Aorta (tissue), 5 donors: ENCODE measurements around the gene TMED5. TPM values are rescaled to one million over a fixed set of nuclear protein-coding genes. Genes with fewer than 3 reads are reported as not detected.

ENCODE experiments used
- ATAC-seq: fragments of 200-7000 bp; cut with Tn5 transposase; one replicate; pipeline ENCODE4 v1.9.1; 2022; ENCODE audit warnings: moderate library complexity; ENCODE audit not compliant: low FRiP score
- DNase-seq, 2 donors: peaks; one replicate each; pipeline ENCODE4 v3.0.0-alpha.2; 2020
- H3K27ac ChIP-seq, 2 donors: one replicate each; pipeline ENCODE4 v1.5.1; 2013; ENCODE audit warnings: low read length in 2 of 2, mild to moderate bottlenecking in 2 of 2, moderate library complexity in 2 of 2, control low read depth in 1 of 2, inconsistent platforms in 1 of 2, low read depth in 1 of 2
- H3K27me3 ChIP-seq, 2 donors: one replicate each; pipeline ENCODE4 v1.6.1; 2013; ENCODE audit warnings: control low read depth in 1 of 2, low read length in 1 of 2, mild to moderate bottlenecking in 1 of 2, moderate library complexity in 1 of 2; ENCODE audit not compliant: insufficient read depth in 2 of 2, control insufficient read depth in 1 of 2
- H3K36me3 ChIP-seq, 2 donors: one replicate each; pipeline ENCODE4 v1.6.1; 2013; ENCODE audit warnings: control low read depth in 1 of 2, low read length in 1 of 2, mild to moderate bottlenecking in 1 of 2; ENCODE audit not compliant: insufficient read depth in 2 of 2, control insufficient read depth in 1 of 2
- H3K4me1 ChIP-seq, 2 donors: one replicate each; pipeline ENCODE4 v1.6.1; 2013; ENCODE audit warnings: low read length in 2 of 2, control low read depth in 1 of 2, mild to moderate bottlenecking in 1 of 2, moderate library complexity in 1 of 2; ENCODE audit not compliant: insufficient read depth in 2 of 2, control insufficient read depth in 1 of 2
- H3K4me3 ChIP-seq, 2 donors: one replicate each; pipeline ENCODE4 v1.5.1; 2013; ENCODE audit warnings: low read length in 2 of 2, control low read depth in 1 of 2, mild to moderate bottlenecking in 1 of 2
- H3K9me3 ChIP-seq: one replicate; pipeline ENCODE4 v1.6.1; 2013; ENCODE audit warnings: mild to moderate bottlenecking, low read length; ENCODE audit not compliant: control insufficient read depth
- WGBS, 2 donors: extraction: QIAGEN DNeasy Blood & Tissue Kit; methylation state at CpG; one replicate each; pipeline ENCODE4 v1.1.7; 2013; 5-methylcytosine and 5-hydroxymethylcytosine counted together
- intact Hi-C, 2 donors: fragments of 100-400 bp; cut with DNase I; formaldehyde crosslinking; loops; one replicate each; pipeline versions ENCODE4 v1.14.2 to v1.15.0; 2022
- polyA plus RNA-seq, 2 donors: library from polyadenylated mRNA; stranded (reverse); fragments of 200-250 nt; gene quantifications; one replicate each; pipeline ENCODE4 v1.2.3, GENCODE V29; 2013
- total RNA-seq, 2 donors: library from RNA; stranded (reverse); fragmentation: NEBNext Ultra II Directional; extraction: Animal tissue kit (Norgen Biotek cat#: 25700); gene quantifications; one replicate each; pipeline ENCODE4 v1.2.1, GENCODE V29; 2021
- donor health status: healthy with polysubstance abuse.
- donor health status: Bipolar disorder and iron deficiency.
- donor health status: DM: no; HTN: no; CAD: no.
- donor health status: DM: no; HTN: no; CAD: no.
- donor health status: DM: yes; HTN: yes; CAD: no.

Gene TMED5
- total and polyA plus RNA-seq, 4 donors, result 17.4 to 49.7 (median 36.2) TPM

DNA sequence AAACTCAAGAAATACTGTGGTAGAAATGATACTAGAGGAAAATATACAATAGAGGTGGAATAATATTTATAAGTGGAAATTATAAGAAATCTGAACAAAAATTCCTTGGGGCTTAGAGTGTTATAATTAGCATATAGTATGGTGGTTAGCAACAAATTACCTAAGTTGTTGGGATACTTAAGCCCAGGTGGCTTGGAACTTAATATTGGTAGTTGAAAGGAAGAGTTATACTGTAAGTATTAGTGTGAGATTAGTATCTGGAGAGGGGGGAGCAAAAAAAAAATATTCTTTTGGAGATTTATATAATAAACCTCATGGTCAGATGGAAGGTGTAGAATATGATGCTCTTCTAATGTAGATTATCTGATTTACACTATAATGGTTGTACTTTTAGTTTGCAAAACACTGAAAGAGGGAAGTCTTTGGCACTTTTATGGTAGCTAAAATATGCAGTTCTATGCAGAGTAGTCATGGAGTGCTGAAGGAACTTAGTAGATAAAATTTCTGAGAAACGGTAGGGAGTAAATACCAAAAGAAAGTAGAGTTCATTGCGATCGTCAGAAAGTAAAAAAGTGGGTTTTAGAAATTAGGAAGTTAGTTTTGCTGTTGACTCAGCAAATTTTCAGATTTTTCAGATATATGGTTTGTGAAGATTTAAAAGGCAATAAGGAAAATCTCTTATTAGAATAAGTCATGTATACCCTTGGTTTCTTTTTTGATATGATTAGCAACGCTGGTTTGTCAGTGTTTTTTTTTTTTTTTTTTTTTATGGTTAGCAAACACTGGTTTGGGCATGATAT, 55.5 kb downstream of the TMED5 start:
- Histone ChIP-seq H3K27ac (no peak overlapping the region), H3K36me3 (no peaks in the 10 kb centered on the region), H3K27me3 (no peaks in the 10 kb centered on the region), H3K4me1 (no peaks in the 10 kb centered on the region), H3K4me3 (no peak overlapping the region), H3K9me3 (no peaks in the 10 kb centered on the region)
- ATAC-seq (no peak), DNase-seq (no peak)
- WGBS, 2 donors, result 70 to 76% methylated on average over 4 of the region's 4 CpGs
- intact Hi-C loops, result no loop called here

DNA sequence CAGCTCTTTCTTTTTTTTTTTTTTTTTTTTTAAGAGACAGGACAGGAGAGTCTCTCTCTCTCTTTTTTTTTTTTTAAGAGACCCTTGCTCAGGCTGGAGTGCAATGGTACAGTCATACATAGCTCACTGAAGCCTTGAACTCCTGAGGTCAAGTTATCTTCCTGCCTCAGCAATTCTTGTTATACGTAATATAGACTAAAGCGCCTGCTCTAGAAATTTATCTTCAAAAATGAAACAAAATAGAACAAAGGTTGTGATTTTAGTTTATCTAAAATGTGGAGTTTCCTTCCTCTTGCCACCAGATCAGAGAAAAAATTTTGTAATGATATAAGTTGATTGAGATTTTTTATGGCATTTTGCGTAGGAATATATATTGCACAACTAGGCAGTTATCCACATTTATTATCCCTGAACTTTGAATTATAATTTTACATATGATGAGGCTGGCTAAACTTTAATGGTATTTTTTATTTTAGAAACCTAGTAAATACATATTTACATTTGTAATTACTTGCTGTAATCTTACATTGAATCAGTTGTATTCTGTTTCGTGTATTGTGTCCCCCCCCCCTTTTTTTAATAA, 56.9 kb downstream of the TMED5 start:
- Histone ChIP-seq H3K4me1 (no peaks in the 10 kb centered on the region), H3K27me3 (no peaks in the 10 kb centered on the region), H3K27ac (no peak overlapping the region), H3K36me3 (no peaks in the 10 kb centered on the region), H3K9me3 (no peaks in the 10 kb centered on the region), H3K4me3 (no peak overlapping the region)
- no peak for DNase-seq
- WGBS, 2 donors, result 96 to 98% methylated on average over 4 of the region's 4 CpGs
- intact Hi-C loops, result no loop called here
- ATAC-seq, result no peak

DNA sequence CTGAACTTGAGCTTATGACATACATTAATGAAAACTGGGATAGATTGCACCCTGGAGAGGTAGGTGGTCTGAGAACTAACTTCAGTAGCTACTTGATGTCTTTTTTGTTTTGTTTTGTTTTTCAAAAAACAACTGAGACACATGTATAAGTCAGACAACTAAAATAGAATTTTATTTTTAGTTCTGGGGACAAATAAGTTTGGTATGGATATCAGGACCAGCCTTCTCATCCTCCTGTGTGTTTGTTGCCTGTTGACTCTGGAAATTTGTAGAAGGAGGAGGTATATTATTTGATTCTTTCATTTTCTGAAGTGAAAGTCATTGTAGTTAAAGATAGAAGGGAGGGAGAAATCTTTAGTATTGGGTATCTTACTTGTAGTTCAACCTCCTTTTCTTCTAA, 59.6 kb downstream of the TMED5 start:
- intact Hi-C loops, result no loop called here
- Histone ChIP-seq H3K4me3 (no peak overlapping the region), H3K27me3 (no peaks in the 10 kb centered on the region), H3K27ac (no peak overlapping the region), H3K4me1 (peaks cover 0 to 2% of the 10 kb centered on the region in 2 donors), H3K9me3 (no peaks in the 10 kb centered on the region), H3K36me3 (peaks cover 0 to 3% of the 10 kb centered on the region in 2 donors)
- ATAC-seq, result no peak
- DNase-seq, result no peak

DNA sequence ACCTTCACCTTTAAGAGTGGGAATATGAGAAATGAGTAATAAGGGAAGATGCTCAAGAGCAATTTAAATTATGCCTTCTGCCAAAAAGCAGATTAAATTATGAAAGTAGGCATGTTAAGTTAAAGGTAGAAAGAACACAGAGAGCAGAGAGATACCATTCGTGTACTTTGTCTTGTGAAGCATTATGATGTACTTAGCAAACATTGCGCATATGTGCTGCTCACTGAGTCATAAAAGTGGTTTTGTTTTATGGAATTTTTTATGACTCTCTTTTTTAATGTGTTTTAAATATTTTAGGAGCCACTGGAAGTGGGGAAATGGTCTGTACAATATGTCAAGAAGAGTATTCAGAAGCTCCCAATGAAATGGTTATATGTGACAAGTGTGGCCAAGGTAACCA, 65.8 kb downstream of the TMED5 start:
- WGBS, 2 donors, result 95 to 99% methylated on average over 2 of the region's 2 CpGs
- Histone ChIP-seq H3K36me3 (peaks cover 0 to 3% of the 10 kb centered on the region in 2 donors), H3K9me3 (no peaks in the 10 kb centered on the region), H3K4me1 (peaks cover 0 to 2% of the 10 kb centered on the region in 2 donors), H3K27me3 (no peaks in the 10 kb centered on the region), H3K27ac (no peak overlapping the region), H3K4me3 (no peak overlapping the region)
- intact Hi-C loops, result no loop called here
- DNase-seq, result no peak
- ATAC-seq, result no peak

DNA sequence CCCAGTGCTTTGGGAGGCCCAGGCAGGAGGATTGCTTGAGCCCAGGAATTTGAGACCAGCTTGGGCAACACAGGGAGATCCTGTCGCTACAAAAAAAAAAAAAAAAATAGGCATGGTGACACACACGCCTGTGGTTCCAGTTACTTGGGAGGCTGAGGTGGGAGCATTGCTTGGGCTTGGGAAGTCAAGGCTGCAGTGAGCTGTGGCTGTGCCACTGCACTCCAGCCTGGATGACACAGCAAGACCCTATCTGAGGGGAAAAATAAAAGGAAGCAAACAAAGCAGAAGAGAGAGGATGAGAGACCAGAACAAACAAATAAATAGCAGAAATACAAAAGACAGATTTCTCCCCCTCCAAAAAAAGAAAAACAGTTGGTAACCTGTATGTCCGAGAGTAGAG, 67.1 kb downstream of the TMED5 start:
- H3K27me3 ChIP-seq, result no peaks in the 10 kb centered on the region
- H3K27ac ChIP-seq, result no peak overlapping the region
- no peak overlapping the region for H3K4me3 ChIP-seq
- DNase-seq (no peak), ATAC-seq (no peak)
- intact Hi-C loops, result no loop called here
- peaks cover 0 to 3% of the 10 kb centered on the region in 2 donors for H3K36me3 ChIP-seq
- H3K4me1 ChIP-seq, result peaks cover 0 to 3% of the 10 kb centered on the region in 2 donors
- no peaks in the 10 kb centered on the region for H3K9me3 ChIP-seq
- WGBS, 2 donors, result 89 to 92% methylated on average over 3 of the region's 3 CpGs

DNA sequence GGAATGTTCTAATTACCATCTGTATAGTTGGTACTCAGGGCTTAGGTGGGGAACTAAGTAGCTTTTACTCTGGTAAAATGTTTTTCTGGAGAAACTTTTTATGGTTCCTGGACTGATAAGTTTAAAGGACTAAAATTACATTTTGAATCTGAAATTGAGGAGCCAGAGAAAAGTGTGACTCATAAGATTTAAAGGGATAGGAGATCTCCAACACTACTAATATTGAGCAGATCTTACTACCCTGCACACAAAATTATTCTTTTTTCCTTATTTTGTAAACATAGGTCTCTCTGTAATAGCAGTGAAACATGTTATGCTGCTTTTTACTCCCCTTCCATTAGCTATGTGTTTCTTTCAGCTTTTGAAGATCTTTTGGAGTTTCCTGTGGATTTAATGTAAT, 68.7 kb downstream of the TMED5 start:
- no peak overlapping the region for H3K4me3 ChIP-seq

DNA sequence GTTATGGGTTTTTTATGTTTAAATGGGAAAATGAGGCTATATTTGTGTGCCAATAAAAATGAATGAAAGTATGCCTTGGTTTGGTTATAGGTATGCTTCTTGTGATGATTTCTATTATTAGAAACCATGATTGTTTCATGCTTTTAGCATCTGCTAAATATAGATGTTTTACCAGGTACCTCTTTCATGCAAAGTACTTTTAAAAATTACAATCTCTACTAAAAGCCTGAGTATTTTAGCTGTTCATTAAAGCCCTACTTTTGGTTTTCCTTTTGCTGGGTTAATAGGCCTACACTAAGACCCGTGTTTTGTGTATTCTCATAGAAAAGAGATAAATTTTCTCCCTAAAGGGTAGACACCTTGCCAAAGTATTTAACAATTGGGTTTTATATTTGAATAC, 69.1 kb downstream of the TMED5 start:
- H3K27me3 ChIP-seq, result no peaks in the 10 kb centered on the region
- peaks cover 0 to 1% of the 10 kb centered on the region in 2 donors for H3K4me1 ChIP-seq
- intact Hi-C loops, result no loop called here
- DNase-seq (no peak), ATAC-seq (no peak)
- H3K4me3 ChIP-seq, result no peak overlapping the region
- no peak overlapping the region for H3K27ac ChIP-seq
- no peaks in the 10 kb centered on the region for H3K9me3 ChIP-seq
- 17 to 21% methylated on average over 1 of the region's 1 CpG for WGBS, 2 donors
- H3K36me3 ChIP-seq, result no peaks in the 10 kb centered on the region

More for the DNA sequence above, 68.7 kb downstream of the TMED5 start:
- intact Hi-C loops, result no loop called here
- no peaks in the 10 kb centered on the region for H3K9me3 ChIP-seq
- peaks cover 0 to 1% of the 10 kb centered on the region in 2 donors for H3K4me1 ChIP-seq
- H3K27me3 ChIP-seq, result no peaks in the 10 kb centered on the region
- DNase-seq, result no peak
- no peak overlapping the region for H3K27ac ChIP-seq
- ATAC-seq, result no peak
- H3K36me3 ChIP-seq, result peaks cover 0 to under 1% of the 10 kb centered on the region in 2 donors

DNA sequence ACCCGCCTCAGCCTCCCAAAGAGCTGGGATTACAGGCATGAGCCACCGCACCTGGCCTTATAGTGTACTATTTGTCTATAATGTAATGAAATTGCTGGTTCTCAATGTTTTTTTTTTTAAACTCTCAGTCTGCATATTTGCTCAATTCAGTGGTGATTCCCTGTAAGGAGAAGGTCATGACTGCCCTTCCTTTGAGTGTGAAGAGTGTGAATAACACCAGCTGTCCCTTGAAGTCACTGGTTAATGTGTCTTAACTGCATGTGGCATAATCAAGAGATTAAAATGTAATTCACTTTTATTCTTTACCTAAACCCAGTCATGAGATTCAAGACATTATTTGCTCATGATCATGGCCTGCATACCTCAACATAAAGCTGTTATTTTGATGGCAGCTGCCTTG, 70.6 kb downstream of the TMED5 start:
- no peaks in the 10 kb centered on the region for H3K9me3 ChIP-seq
- intact Hi-C loops, result no loop called here
- no peaks in the 10 kb centered on the region for H3K27me3 ChIP-seq
- WGBS, 2 donors, result 97 to 100% methylated on average over 2 of the region's 2 CpGs
- no peaks in the 10 kb centered on the region for H3K36me3 ChIP-seq
- peaks cover 0 to 1% of the 10 kb centered on the region in 2 donors for H3K4me1 ChIP-seq
- ATAC-seq (no peak), DNase-seq (no peak)
- H3K4me3 ChIP-seq, result no peak overlapping the region
- H3K27ac ChIP-seq, result no peak overlapping the region

DNA sequence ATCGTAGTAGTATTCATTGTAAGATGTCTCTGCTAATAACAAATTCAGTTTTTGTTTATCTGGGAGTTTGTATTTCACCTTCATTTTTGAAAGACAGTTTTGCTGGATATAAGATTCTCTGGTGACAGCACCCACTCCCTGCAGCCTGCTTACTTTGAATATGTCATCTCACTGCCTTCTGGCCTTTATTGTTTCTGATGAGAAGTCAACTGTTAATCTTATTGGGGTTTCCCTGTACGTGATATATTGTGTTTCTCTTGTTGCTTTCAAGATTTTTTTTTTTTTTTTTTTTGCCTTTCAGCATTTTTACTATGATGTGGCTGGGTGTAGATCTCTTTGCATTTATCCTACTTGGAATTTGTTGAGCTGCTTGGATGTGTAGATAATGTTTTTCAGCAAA, 71.9 kb downstream of the TMED5 start:
- ATAC-seq, result no peak
- H3K27me3 ChIP-seq, result no peaks in the 10 kb centered on the region
- intact Hi-C loops, result no loop called here
- H3K9me3 ChIP-seq, result no peaks in the 10 kb centered on the region
- peaks cover 0 to 1% of the 10 kb centered on the region in 2 donors for H3K4me1 ChIP-seq
- no peak for DNase-seq
- WGBS, 2 donors, result 97 to 98% methylated on average over 2 of the region's 2 CpGs
- no peak overlapping the region for H3K4me3 ChIP-seq
- no peaks in the 10 kb centered on the region for H3K36me3 ChIP-seq
- no peak overlapping the region for H3K27ac ChIP-seq
